Activated CD4-positive, alpha-beta memory T cell treated with anti-CD3 and anti-CD28 coated beads, Interleukin-2, amount 10 ng/mL, durations not matched to agents 7 days and 5 days (primary cell): Measurements from ENCODE around the gene PPP1R3A. TPM values are rescaled to one million over a fixed set of nuclear protein-coding genes. Genes with fewer than 3 reads are reported as not detected.

ENCODE experiments used
- CTCF ChIA-PET: fragments of 350-600 bp; sonication (Branson Sonifier 250); formaldehyde crosslinking; loops from one replicate; lab custom pipeline; 2021; ENCODE audit warnings: antibody characterized with exemption, inconsistent platforms; lab: Charles Lee
- POLR2A ChIA-PET: fragments of 350-600 bp; sonication (Branson Sonifier 250); formaldehyde crosslinking; loops from one replicate; lab custom pipeline; 2021; ENCODE audit warnings: antibody characterized with exemption; lab: Charles Lee
- DNase-seq: peaks from one replicate; pipeline ENCODE4 v3.0.0-alpha.2; 2020
- H3K27ac Mint-ChIP-seq: one replicate; pipeline ENCODE4 v1.8.0; 2021; ENCODE audit warnings: mild to moderate bottlenecking, mixed read lengths
- H3K27me3 Mint-ChIP-seq: one replicate; pipeline ENCODE4 v1.8.0; 2021; ENCODE audit warnings: mixed read lengths
- H3K36me3 Mint-ChIP-seq: one replicate; pipeline ENCODE4 v1.8.0; 2021; ENCODE audit warnings: low read depth, mixed read lengths
- H3K4me1 Mint-ChIP-seq: one replicate; pipeline ENCODE4 v1.8.0; 2021; ENCODE audit warnings: mixed read lengths
- H3K4me3 Mint-ChIP-seq: one replicate; pipeline ENCODE4 v1.8.0; 2021; ENCODE audit warnings: mild to moderate bottlenecking, mixed read lengths
- H3K9me3 Mint-ChIP-seq: one replicate; pipeline ENCODE4 v1.8.0; 2021; ENCODE audit warnings: mixed read lengths
- total RNA-seq, 2 experiments: library from RNA; stranded (reverse); gene quantifications; one replicate each; pipeline ENCODE4 v1.2.3, GENCODE V29; 2021

The PPP1R3A gene
- total RNA-seq, 2 experiments from 2014 or later = not detected

DNA sequence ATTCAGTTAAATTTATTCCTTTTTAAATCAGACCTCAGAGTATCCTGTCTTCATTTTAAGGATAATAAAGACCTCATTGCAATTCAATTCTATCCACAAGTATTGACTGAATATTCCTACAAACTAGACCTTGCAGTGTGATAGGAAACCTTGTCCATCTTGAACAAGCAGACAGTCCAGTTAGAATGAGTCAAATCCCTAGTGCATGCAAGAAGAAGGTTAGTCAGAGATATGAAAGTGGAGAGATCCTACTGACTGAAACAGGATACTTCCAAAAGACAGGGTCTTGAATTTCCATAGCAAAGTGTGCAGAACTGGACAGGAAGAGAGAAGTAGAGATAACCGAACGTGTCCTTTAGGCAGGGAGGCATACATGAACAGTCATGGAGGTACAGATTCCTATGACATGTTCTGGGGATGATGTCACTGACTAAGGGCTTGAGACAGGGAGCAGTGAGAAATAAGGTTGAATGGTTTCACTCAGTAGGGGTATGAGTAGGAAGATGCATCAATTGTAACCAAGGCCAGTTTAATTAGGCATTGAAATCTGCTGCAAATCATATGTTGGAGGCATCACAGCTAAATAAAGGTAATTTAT, 45.2 kb downstream of the PPP1R3A start:
- H3K9me3 Mint-ChIP-seq = peaks cover 2% of the 10 kb centered on the region
- ChIA-PET POLR2A (no interaction called here), CTCF (no interaction called here)
- no peaks in the 10 kb centered on the region for H3K4me1 Mint-ChIP-seq
- DNase-seq = no peak
- H3K27ac Mint-ChIP-seq = no peak overlapping the region
- no peaks in the 10 kb centered on the region for H3K36me3 Mint-ChIP-seq
- no peaks in the 10 kb centered on the region for H3K27me3 Mint-ChIP-seq
- no peak overlapping the region for H3K4me3 Mint-ChIP-seq

GRCh38 chr7:113872981-113873380, 45.8 kb downstream of the PPP1R3A start:
- POLR2A ChIA-PET = no interaction called here
- H3K36me3 Mint-ChIP-seq = no peaks in the 10 kb centered on the region
- CTCF ChIA-PET = no interaction called here

DNA sequence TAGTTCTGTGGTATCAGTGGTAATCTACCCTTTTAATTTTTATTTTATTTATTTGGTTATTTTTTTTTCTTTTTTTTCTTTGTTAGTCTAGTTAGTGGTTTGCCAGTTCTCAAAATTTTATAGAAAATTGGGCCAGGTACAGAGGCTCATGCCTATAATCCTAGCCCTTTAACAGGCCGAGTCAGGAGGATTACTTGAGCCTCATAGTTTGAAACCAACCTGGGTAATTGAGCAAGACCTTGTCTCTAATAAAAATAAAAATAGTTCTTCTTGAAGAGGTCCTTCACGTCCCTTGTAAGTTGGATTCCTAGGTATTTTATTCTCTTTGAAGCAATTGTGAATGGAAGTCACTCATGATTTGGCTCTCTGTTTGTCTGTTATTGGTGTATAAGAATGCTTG, 51.5 kb downstream of the PPP1R3A start:
- no peaks in the 10 kb centered on the region for H3K4me1 Mint-ChIP-seq
- POLR2A ChIA-PET = no interaction called here
- H3K27ac Mint-ChIP-seq = no peak overlapping the region
- CTCF ChIA-PET = no interaction called here
- no peaks in the 10 kb centered on the region for H3K36me3 Mint-ChIP-seq
- H3K4me3 Mint-ChIP-seq = no peak overlapping the region
- H3K27me3 Mint-ChIP-seq = no peaks in the 10 kb centered on the region
- peaks cover 4% of the 10 kb centered on the region for H3K9me3 Mint-ChIP-seq
- no peak for DNase-seq

More at GRCh38 chr7:113872981-113873380, 45.8 kb downstream of the PPP1R3A start:
- Mint-ChIP-seq H3K27me3 (no peaks in the 10 kb centered on the region), H3K4me1 (no peaks in the 10 kb centered on the region), H3K9me3 (peaks cover 2% of the 10 kb centered on the region), H3K4me3 (no peak overlapping the region), H3K27ac (no peak overlapping the region)
- DNase-seq = no peak

- Mint-ChIP-seq H3K9me3 (peaks cover 7% of the 10 kb centered on the region), H3K36me3 (no peaks in the 10 kb centered on the region), H3K27ac (no peak overlapping the region), H3K27me3 (no peaks in the 10 kb centered on the region), H3K4me3 (no peak overlapping the region), H3K4me1 (no peaks in the 10 kb centered on the region)
- ChIA-PET POLR2A (no interaction called here), CTCF (no interaction called here)
- no peak for DNase-seq
Measured at GRCh38 chr7:113856010-113856409, 62.8 kb downstream of the PPP1R3A start.

GRCh38 chr7:113840954-113841353, 77.9 kb downstream of the PPP1R3A start:
- no peak for DNase-seq

GRCh38 chr7:113835367-113835766, 83.4 kb downstream of the PPP1R3A start:
- H3K4me3 Mint-ChIP-seq = no peak overlapping the region
- ChIA-PET CTCF (no interaction called here), POLR2A (no interaction called here)
- no peaks in the 10 kb centered on the region for H3K9me3 Mint-ChIP-seq
- H3K27ac Mint-ChIP-seq = no peak overlapping the region
- no peaks in the 10 kb centered on the region for H3K36me3 Mint-ChIP-seq
- H3K4me1 Mint-ChIP-seq = no peaks in the 10 kb centered on the region
- no peak for DNase-seq
- H3K27me3 Mint-ChIP-seq = no peaks in the 10 kb centered on the region

More at GRCh38 chr7:113840954-113841353, 77.9 kb downstream of the PPP1R3A start:
- no peak overlapping the region for H3K4me3 Mint-ChIP-seq
- ChIA-PET CTCF (no interaction called here), POLR2A (no interaction called here)
- H3K36me3 Mint-ChIP-seq = no peaks in the 10 kb centered on the region
- no peaks in the 10 kb centered on the region for H3K27me3 Mint-ChIP-seq
- no peaks in the 10 kb centered on the region for H3K4me1 Mint-ChIP-seq
- H3K27ac Mint-ChIP-seq = no peak overlapping the region
- no peaks in the 10 kb centered on the region for H3K9me3 Mint-ChIP-seq

- Mint-ChIP-seq H3K9me3 (no peaks in the 10 kb centered on the region), H3K27ac (no peak overlapping the region), H3K27me3 (no peaks in the 10 kb centered on the region), H3K4me1 (no peaks in the 10 kb centered on the region), H3K4me3 (no peak overlapping the region), H3K36me3 (no peaks in the 10 kb centered on the region)
- no peak for DNase-seq
- POLR2A ChIA-PET = no interaction called here
- CTCF ChIA-PET = no interaction called here
Measured at GRCh38 chr7:113832196-113832745, 86.5 kb downstream of the PPP1R3A start.

DNA sequence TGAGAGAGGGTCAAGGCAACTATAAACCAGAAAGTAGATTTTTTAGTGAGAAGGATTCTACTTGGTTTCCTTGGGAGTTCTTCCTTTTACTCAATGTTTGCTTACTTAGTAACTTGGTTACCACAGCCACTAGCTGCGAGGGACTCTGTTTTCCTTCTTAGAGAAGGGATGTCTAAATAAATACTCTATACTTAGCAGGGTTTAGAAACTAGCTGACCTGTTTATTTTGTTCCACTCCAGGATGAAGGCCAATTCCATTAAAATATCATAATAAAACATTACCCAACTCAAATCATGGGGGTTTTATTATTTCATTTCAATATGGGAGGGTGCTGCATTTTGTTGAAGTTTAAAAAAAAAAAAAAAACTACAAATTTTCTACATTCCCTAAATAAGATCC, 87.3 kb downstream of the PPP1R3A start:
- H3K4me3 Mint-ChIP-seq = no peak overlapping the region
- no peaks in the 10 kb centered on the region for H3K4me1 Mint-ChIP-seq
- no peaks in the 10 kb centered on the region for H3K36me3 Mint-ChIP-seq
- ChIA-PET CTCF (no interaction called here), POLR2A (no interaction called here)
- no peaks in the 10 kb centered on the region for H3K9me3 Mint-ChIP-seq
- H3K27ac Mint-ChIP-seq = no peak overlapping the region
- H3K27me3 Mint-ChIP-seq = no peaks in the 10 kb centered on the region
- no peak for DNase-seq

GRCh38 chr7:113828581-113828980, 90.2 kb downstream of the PPP1R3A start:
- no peaks in the 10 kb centered on the region for H3K36me3 Mint-ChIP-seq
- no peaks in the 10 kb centered on the region for H3K4me1 Mint-ChIP-seq
- H3K27me3 Mint-ChIP-seq = no peaks in the 10 kb centered on the region
- CTCF ChIA-PET = no interaction called here
- no peak overlapping the region for H3K4me3 Mint-ChIP-seq
- no peak overlapping the region for H3K27ac Mint-ChIP-seq
- DNase-seq = no peak
- H3K9me3 Mint-ChIP-seq = no peaks in the 10 kb centered on the region
- POLR2A ChIA-PET = no interaction called here
